Astrocyte (in vitro differentiated cells and primary cell): ENCODE data around the gene SENP8. TPM values are rescaled to one million over a fixed set of nuclear protein-coding genes. Genes with fewer than 3 reads are reported as not detected.

Experiments used
- DNase-seq: peaks from one replicate; pipeline ENCODE4 v3.0.0-alpha.2; 2010; ENCODE audit warnings: low read depth
- FAIRE-seq: peaks from 2 replicates; lab custom pipeline; 2011; peaks lifted over from hg19 to GRCh38; lab: Jason Lieb, UNC
- H2AFZ ChIP-seq: 2 replicates; pipeline ENCODE4 v1.6.0; 2012; ENCODE audit warnings: low read depth, low read length, inconsistent platforms
- H3K27ac ChIP-seq: 2 replicates; pipeline ENCODE4 v1.5.1; 2011; ENCODE audit warnings: low read depth, low read length, inconsistent platforms
- H3K27me3 ChIP-seq: 2 replicates; pipeline ENCODE4 v1.6.0; 2011; ENCODE audit warnings: low read length, inconsistent platforms; ENCODE audit not compliant: insufficient read depth
- H3K36me3 ChIP-seq: 2 replicates; pipeline ENCODE4 v1.5.1; 2011; ENCODE audit warnings: low read length, inconsistent platforms; ENCODE audit not compliant: insufficient read depth
- H3K4me1 ChIP-seq: 2 replicates; pipeline ENCODE4 v1.5.1; 2011; ENCODE audit warnings: low read length, inconsistent platforms; ENCODE audit not compliant: insufficient read depth
- H3K4me2 ChIP-seq: 2 replicates; pipeline ENCODE4 v1.6.0; 2012; ENCODE audit warnings: low read length, inconsistent platforms
- H3K4me3 ChIP-seq: 2 replicates; pipeline ENCODE4 v1.5.1; 2011; ENCODE audit warnings: low read depth, mild to moderate bottlenecking, low read length, inconsistent platforms; ENCODE audit not compliant: insufficient read depth
- H3K79me2 ChIP-seq: 2 replicates; pipeline ENCODE4 v1.6.0; 2012; ENCODE audit warnings: mild to moderate bottlenecking, low read length, inconsistent platforms; ENCODE audit not compliant: insufficient read depth
- H3K9ac ChIP-seq: 2 replicates; pipeline ENCODE4 v1.6.0; 2012; ENCODE audit warnings: mild to moderate bottlenecking, low read length, inconsistent platforms
- H3K9me3 ChIP-seq: 2 replicates; pipeline ENCODE4 v1.5.1; 2012; ENCODE audit warnings: low read depth, mild to moderate bottlenecking, low read length, inconsistent platforms; ENCODE audit not compliant: insufficient read depth
- H4K20me1 ChIP-seq: 2 replicates; pipeline ENCODE4 v1.6.0; 2012; ENCODE audit warnings: low read length, inconsistent platforms; ENCODE audit not compliant: insufficient read depth
- H3K27ac Mint-ChIP-seq: one replicate; pipeline ENCODE4 v1.8.0; 2021; ENCODE audit warnings: mild to moderate bottlenecking, mixed read lengths; ENCODE audit not compliant: unreplicated experiment
- H3K27me3 Mint-ChIP-seq: one replicate; pipeline ENCODE4 v1.8.0; 2021; ENCODE audit warnings: low read depth, mixed read lengths; ENCODE audit not compliant: unreplicated experiment
- H3K36me3 Mint-ChIP-seq: one replicate; pipeline ENCODE4 v1.8.0; 2021; ENCODE audit warnings: low read depth, mixed read lengths; ENCODE audit not compliant: unreplicated experiment
- H3K4me1 Mint-ChIP-seq: one replicate; pipeline ENCODE4 v1.8.0; 2021; ENCODE audit warnings: low read depth, mixed read lengths; ENCODE audit not compliant: unreplicated experiment
- H3K4me3 Mint-ChIP-seq: one replicate; pipeline ENCODE4 v1.8.0; 2021; ENCODE audit warnings: mild to moderate bottlenecking, moderate library complexity, mixed read lengths; ENCODE audit not compliant: unreplicated experiment
- H3K9me3 Mint-ChIP-seq: one replicate; pipeline ENCODE4 v1.8.0; 2021; ENCODE audit warnings: mild to moderate bottlenecking, mixed read lengths; ENCODE audit not compliant: unreplicated experiment
- EZH2 ChIP-seq: IDR thresholded peaks from 2 replicates; pipeline ENCODE4 v1.6.1; 2012; ENCODE audit warnings: mild to moderate bottlenecking, low read length, inconsistent platforms; ENCODE audit not compliant: insufficient read depth
- total RNA-seq: library from RNA; stranded (reverse); gene quantifications from 2 replicates; pipeline ENCODE4 v1.2.1, GENCODE V29; 2021
- TF ChIP-seq, protein P1 (sequence below): IDR thresholded peaks from 2 replicates; pipeline ENCODE4 v1.5.1; 2011; ENCODE audit warnings: low read depth, mild to moderate bottlenecking, inconsistent platforms, low read length, moderate library complexity; ENCODE audit not compliant: insufficient read depth

The SENP8 gene
- total RNA-seq, 1 donor from 2014 or later: 2.9 TPM

- no peak for DNase-seq
- H3K36me3 Mint-ChIP-seq: peaks cover 2% of the 10 kb centered on the region
These were observed 58.0 kb downstream of the SENP8 start for GRCh38 chr15:72176159-72176558.

DNA sequence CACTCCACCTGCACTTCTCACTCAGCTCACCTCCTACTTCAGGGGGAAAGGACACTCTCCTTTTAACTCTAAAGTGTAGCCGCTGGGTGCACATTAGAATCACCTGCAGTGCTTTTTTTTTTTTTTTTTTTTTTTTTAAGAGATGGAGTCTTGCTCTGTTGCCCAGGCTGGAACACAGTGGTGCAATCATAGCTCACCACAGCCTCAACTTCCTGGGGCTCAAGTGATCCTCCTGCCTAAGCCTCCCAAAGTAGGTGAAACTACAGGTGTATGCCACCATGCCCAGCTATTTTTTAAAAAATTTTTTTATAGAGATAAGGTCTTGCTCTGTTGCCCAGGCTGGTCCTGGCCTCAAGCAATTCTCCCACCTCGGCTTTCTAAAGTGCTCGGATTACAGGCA is 58.5 kb downstream of the SENP8 start:
- Histone ChIP-seq H3K4me3 (no peak overlapping the region), H3K9me3 (no peaks in the 10 kb centered on the region), H3K79me2 (no peaks in the 10 kb centered on the region), H3K4me2 (no peak overlapping the region), H3K27ac (no peak overlapping the region), H3K9ac (no peak overlapping the region), H3K4me1 (no peaks in the 10 kb centered on the region), H3K27me3 (peaks cover 6% of the 10 kb centered on the region), H4K20me1 (no peaks in the 10 kb centered on the region), H2AFZ (no peak overlapping the region), H3K36me3 (no peaks in the 10 kb centered on the region)
- TF ChIP-seq, protein P1, sequence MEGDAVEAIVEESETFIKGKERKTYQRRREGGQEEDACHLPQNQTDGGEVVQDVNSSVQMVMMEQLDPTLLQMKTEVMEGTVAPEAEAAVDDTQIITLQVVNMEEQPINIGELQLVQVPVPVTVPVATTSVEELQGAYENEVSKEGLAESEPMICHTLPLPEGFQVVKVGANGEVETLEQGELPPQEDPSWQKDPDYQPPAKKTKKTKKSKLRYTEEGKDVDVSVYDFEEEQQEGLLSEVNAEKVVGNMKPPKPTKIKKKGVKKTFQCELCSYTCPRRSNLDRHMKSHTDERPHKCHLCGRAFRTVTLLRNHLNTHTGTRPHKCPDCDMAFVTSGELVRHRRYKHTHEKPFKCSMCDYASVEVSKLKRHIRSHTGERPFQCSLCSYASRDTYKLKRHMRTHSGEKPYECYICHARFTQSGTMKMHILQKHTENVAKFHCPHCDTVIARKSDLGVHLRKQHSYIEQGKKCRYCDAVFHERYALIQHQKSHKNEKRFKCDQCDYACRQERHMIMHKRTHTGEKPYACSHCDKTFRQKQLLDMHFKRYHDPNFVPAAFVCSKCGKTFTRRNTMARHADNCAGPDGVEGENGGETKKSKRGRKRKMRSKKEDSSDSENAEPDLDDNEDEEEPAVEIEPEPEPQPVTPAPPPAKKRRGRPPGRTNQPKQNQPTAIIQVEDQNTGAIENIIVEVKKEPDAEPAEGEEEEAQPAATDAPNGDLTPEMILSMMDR: no peak
- no peaks in the 10 kb centered on the region for H3K9me3 Mint-ChIP-seq
- DNase-seq (no peak), FAIRE-seq (no peak)
- peaks cover 2% of the 10 kb centered on the region for H3K36me3 Mint-ChIP-seq
- H3K27me3 Mint-ChIP-seq: peaks cover 29% of the 10 kb centered on the region
- H3K27ac Mint-ChIP-seq: no peak overlapping the region
- no peak overlapping the region for H3K4me3 Mint-ChIP-seq
- no peaks in the 10 kb centered on the region for H3K4me1 Mint-ChIP-seq

More at GRCh38 chr15:72176159-72176558, 58.0 kb downstream of the SENP8 start:
- H3K4me3 ChIP-seq: no peak overlapping the region
- Mint-ChIP-seq H3K9me3 (no peaks in the 10 kb centered on the region), H3K27ac (no peak overlapping the region), H3K27me3 (peaks cover 29% of the 10 kb centered on the region), H3K4me3 (no peak overlapping the region), H3K4me1 (no peaks in the 10 kb centered on the region)
- no peaks in the 10 kb centered on the region for H3K79me2 ChIP-seq
- no peak for TF ChIP-seq EZH2
- TF ChIP-seq, protein P1: no peak
- no peak overlapping the region for H3K4me2 ChIP-seq
- no peaks in the 10 kb centered on the region for H3K9me3 ChIP-seq
- no peaks in the 10 kb centered on the region for H4K20me1 ChIP-seq
- H3K27me3 ChIP-seq: peaks cover 6% of the 10 kb centered on the region
- no peak overlapping the region for H3K27ac ChIP-seq
- no peak for FAIRE-seq
- H3K9ac ChIP-seq: no peak overlapping the region
- no peaks in the 10 kb centered on the region for H3K4me1 ChIP-seq
- no peak overlapping the region for H2AFZ ChIP-seq
- H3K36me3 ChIP-seq: no peaks in the 10 kb centered on the region

- Histone ChIP-seq H3K27me3 (peaks cover 10% of the 10 kb centered on the region), H4K20me1 (no peaks in the 10 kb centered on the region), H3K9me3 (no peaks in the 10 kb centered on the region), H3K4me2 (no peak overlapping the region), H3K79me2 (no peaks in the 10 kb centered on the region), H3K27ac (no peak overlapping the region), H3K4me3 (no peak overlapping the region), H3K36me3 (no peaks in the 10 kb centered on the region), H3K9ac (no peak overlapping the region), H2AFZ (no peak overlapping the region), H3K4me1 (peaks cover 5% of the 10 kb centered on the region)
- Mint-ChIP-seq H3K27me3 (peaks cover 24% of the 10 kb centered on the region), H3K9me3 (no peaks in the 10 kb centered on the region), H3K4me3 (no peak overlapping the region), H3K27ac (no peak overlapping the region), H3K4me1 (no peaks in the 10 kb centered on the region), H3K36me3 (peaks cover 2% of the 10 kb centered on the region)
- FAIRE-seq: no peak
- no peak for TF ChIP-seq EZH2
- TF ChIP-seq, protein P1: no peak
- no peak for DNase-seq
These were observed 60.9 kb downstream of the SENP8 start for GRCh38 chr15:72178976-72179585.
